ENCODE measurements around the gene CCL8.

The CCL8 gene

GRCh38 chr17:34339138-34339770 is 20.0 kb downstream of the CCL8 start:
- no peaks in the 10 kb centered on the region for H3K27me3 ChIP-seq
- TF ChIP-seq CTCF (IDR thresholded peaks at IDR 0.05): no peak
- no peak overlapping the region for H3K27ac ChIP-seq
- no peaks in the 10 kb centered on the region for H3K4me1 ChIP-seq
- no peaks in the 10 kb centered on the region for H3K9me3 ChIP-seq
- DNase-seq: no peak
- no peaks in the 10 kb centered on the region for H3K36me3 ChIP-seq
- intact Hi-C loops (cut with DNase I; ENCODE audit: low total_unique reads): no loop called here
- no peak overlapping the region for H3K4me3 ChIP-seq

GRCh38 chr17:34341916-34342315 is 22.7 kb downstream of the CCL8 start:
- Histone ChIP-seq H3K27me3 (no peaks in the 10 kb centered on the region), H3K4me1 (peaks cover 0 to 6% (median 0%) of the 10 kb centered on the region in 4 donors), H3K4me3 (no peak overlapping the region), H3K36me3 (no peaks in the 10 kb centered on the region), H3K27ac (no peak overlapping the region), H3K9me3 (no peaks in the 10 kb centered on the region)
- DNase-seq: no peak
- TF ChIP-seq CTCF (IDR thresholded peaks at IDR 0.05): no peak
- intact Hi-C loops (cut with DNase I; ENCODE audit: low total_unique reads): no loop called here

- no peak for DNase-seq
- peak overlapping the region in 1 of 2 donors; percentile 5 for H3K27ac ChIP-seq
- H3K4me1 ChIP-seq: peaks cover 0 to 39% (median 16%) of the 10 kb centered on the region in 4 donors
- H3K27me3 ChIP-seq: no peaks in the 10 kb centered on the region
- no peak for TF ChIP-seq CTCF (IDR thresholded peaks at IDR 0.05)
- no peaks in the 10 kb centered on the region for H3K9me3 ChIP-seq
- no peaks in the 10 kb centered on the region for H3K36me3 ChIP-seq
- intact Hi-C loops (cut with DNase I; ENCODE audit: low total_unique reads): no loop called here
- no peak overlapping the region for H3K4me3 ChIP-seq
Measured at GRCh38 chr17:34347063-34347462, 27.8 kb downstream of the CCL8 start.

- Histone ChIP-seq H3K9me3 (no peaks in the 10 kb centered on the region), H3K4me3 (no peak overlapping the region), H3K36me3 (no peaks in the 10 kb centered on the region), H3K4me1 (peaks cover 0 to 46% (median 16%) of the 10 kb centered on the region in 4 donors), H3K27me3 (no peaks in the 10 kb centered on the region), H3K27ac (peak overlapping the region; percentile 8 to 69)
- DNase-seq: no peak
- intact Hi-C loops (cut with DNase I; ENCODE audit: low total_unique reads): no loop called here
- no peak for TF ChIP-seq CTCF (IDR thresholded peaks at IDR 0.05)
Measured at GRCh38 chr17:34349751-34350150, 30.5 kb downstream of the CCL8 start.

GRCh38 chr17:34351096-34351495 is 31.9 kb downstream of the CCL8 start:
- no peak for TF ChIP-seq CTCF (IDR thresholded peaks at IDR 0.05)
- Histone ChIP-seq H3K4me1 (peaks cover 0 to 55% (median 20%) of the 10 kb centered on the region in 4 donors), H3K4me3 (no peak overlapping the region), H3K27me3 (no peaks in the 10 kb centered on the region), H3K27ac (peak overlapping the region; percentile 36 to 69), H3K9me3 (no peaks in the 10 kb centered on the region), H3K36me3 (no peaks in the 10 kb centered on the region)
- intact Hi-C loops (cut with DNase I; ENCODE audit: low total_unique reads): no loop called here
- DNase-seq: no peak

- H3K27ac ChIP-seq: no peak overlapping the region
- intact Hi-C loops (cut with DNase I; ENCODE audit: low total_unique reads): no loop called here
- no peak for DNase-seq
Measured at GRCh38 chr17:34352191-34352590, 33.0 kb downstream of the CCL8 start.

More at GRCh38 chr17:34352191-34352590, 33.0 kb downstream of the CCL8 start:
- H3K4me1 ChIP-seq: peaks cover 0 to 46% (median 20%) of the 10 kb centered on the region in 4 donors
- H3K36me3 ChIP-seq: no peaks in the 10 kb centered on the region
- H3K9me3 ChIP-seq: no peaks in the 10 kb centered on the region
- H3K4me3 ChIP-seq: no peak overlapping the region
- no peaks in the 10 kb centered on the region for H3K27me3 ChIP-seq
- no peak for TF ChIP-seq CTCF (IDR thresholded peaks at IDR 0.05)

Data from tibial artery (tissue), 4 donors.